Activated CD4-positive, alpha-beta T cell treated with anti-CD3 and anti-CD28 coated beads, Interleukin-2, Interleukin-6, amounts not matched to agents 100 ng/mL and 50 ng/mL, durations not matched to agents 16 hours and 8 hours (primary cell): ENCODE results near the gene KL.

Experiments
- DNase-seq: peaks from one replicate; pipeline ENCODE4 v3.0.0-alpha.2; 2020

The KL gene

DNA sequence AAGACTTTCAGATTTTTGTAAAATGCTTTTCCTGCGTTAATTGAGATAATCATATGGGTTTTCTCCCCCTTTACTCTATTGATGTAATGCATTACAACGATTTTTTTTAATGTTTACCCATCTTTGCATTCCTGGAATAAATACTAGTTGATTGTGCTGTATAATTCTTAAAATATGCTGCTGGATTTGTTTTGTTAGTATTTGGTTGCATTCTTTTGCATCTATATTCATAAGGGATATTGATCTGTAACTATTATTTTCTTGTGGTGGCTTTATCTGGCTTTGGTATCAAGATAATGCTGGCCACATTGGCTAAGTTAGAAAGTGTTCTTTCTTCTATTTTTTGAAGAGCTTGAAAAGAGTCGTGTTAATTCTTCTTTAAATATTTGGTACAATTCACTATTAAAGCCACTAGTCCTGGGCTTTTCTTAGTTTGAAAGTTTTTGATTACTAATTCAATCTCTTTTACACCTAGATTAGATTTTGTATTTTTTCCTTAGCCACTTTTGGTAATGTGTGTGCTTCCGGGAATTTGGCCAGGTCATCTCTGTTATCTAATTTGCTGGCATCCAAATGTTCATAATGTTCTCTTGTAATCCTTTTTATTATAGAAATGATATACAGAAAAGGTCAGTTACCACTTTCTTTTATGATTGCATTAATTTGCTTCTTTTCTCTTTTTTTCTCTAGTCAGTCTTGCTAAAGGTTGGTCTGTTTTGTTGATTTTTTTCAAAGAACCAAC lies 29.8 kb downstream of the KL start:
- no peak for DNase-seq

- DNase-seq = no peak
Observed at GRCh38 chr13:33050161-33050560, 33.9 kb downstream of the KL start.

GRCh38 chr13:33051632-33052031 lies 35.4 kb downstream of the KL start:
- no peak for DNase-seq

- DNase-seq = no peak
Observed at GRCh38 chr13:33052506-33053280, 36.5 kb downstream of the KL start.

GRCh38 chr13:33053397-33054066 lies 37.3 kb downstream of the KL start:
- DNase-seq = no peak

DNA sequence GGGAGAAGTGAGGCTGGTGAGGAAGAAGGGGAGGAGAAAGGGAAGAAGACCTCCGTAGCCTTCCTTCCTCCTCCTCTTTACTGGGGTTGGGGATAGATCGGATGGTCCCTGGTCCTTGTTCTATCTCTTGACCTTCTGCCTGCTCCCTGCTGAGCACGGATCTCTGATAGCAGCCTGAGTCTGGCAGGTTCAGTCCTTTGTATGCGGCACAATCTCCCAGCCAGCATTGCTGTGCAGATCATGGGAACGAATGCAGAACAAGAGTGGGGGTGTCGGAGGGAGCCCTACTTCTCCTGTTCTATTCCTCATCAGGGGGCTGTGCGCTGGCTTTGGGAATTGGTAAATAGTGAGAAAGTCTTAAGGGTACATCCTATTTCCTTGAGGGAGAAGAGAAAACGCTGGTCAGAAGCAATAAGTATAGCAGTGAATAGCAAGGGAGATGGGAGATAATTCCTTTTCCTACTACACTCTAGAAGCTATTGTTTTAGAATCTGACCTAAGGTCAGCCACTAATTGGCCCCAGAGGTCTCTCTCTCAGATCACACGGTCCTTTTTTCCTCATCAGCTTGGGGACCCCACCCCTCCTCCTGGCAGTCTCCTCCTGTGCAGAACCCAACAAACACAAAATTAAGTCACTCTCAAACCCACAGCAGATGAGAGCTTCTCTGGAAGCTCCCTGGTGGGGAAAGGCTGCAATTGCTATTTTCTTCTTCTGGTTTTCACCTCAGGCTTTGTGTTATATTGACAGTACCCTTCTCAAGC lies 41.0 kb downstream of the KL start:
- DNase-seq = peak; percentile 8

DNA sequence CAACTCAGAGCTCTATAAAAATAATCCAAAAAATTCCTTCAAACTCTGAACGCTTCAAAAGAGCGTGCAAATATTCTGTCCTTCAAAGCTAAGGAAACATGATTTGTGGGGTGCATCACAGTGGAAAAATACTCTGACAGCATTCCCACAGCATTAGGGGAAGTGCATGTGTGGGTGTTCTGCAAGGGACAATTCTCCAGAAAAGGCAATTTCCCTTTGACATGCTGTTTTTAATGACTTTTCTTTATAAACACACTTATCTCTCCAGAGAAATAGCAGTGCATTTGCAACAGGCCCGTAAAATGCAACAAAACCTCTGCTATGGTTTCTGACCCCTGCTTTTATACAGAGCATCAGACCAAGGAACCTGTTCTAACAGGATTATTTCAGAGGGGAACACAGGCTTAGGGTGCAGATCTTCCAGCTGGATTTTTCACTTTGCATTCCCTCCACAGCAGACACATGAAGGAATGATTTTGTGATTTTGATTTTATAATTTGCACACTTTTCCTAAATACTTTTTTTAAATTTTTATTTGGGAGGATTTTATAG lies 42.6 kb downstream of the KL start:
- DNase-seq = no peak

DNA sequence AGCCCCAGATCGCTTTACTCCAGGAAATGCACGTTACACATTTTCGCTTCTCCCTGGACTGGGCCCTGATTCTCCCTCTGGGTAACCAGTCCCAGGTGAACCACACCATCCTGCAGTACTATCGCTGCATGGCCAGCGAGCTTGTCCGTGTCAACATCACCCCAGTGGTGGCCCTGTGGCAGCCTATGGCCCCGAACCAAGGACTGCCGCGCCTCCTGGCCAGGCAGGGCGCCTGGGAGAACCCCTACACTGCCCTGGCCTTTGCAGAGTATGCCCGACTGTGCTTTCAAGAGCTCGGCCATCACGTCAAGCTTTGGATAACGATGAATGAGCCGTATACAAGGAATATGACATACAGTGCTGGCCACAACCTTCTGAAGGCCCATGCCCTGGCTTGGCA lies 44.6 kb downstream of the KL start:
- DNase-seq = no peak

- no peak for DNase-seq
Observed at GRCh38 chr13:33066329-33066728, 50.1 kb downstream of the KL start.

GRCh38 chr13:33069365-33069764 lies 53.1 kb downstream of the KL start:
- DNase-seq = peak; percentile 41

- peak; percentile 16 for DNase-seq
Observed at GRCh38 chr13:33070713-33071112, 54.5 kb downstream of the KL start.

GRCh38 chr13:33072282-33072681 lies 56.1 kb downstream of the KL start:
- peak; percentile 22 for DNase-seq

DNA sequence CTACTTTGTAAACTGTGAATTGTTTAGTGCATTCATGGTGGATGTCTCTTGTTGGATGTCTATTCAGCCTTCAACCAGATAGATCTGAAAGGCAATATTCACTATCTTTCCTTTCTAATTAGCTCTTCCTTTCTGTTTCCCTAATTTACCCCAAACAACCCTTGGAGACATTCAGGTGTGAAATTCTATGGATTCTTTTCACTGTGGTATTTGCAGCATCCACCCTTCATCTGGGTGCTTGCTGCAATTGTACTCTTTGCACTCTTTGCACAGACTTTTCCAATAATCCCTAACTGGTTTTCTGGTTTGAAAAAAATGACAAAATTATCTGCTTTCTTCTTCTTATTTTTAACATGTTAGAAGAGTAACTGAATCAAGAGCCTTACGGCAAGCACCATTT lies 56.5 kb downstream of the KL start:
- no peak for DNase-seq

- no peak for DNase-seq
Observed at GRCh38 chr13:33073338-33073737, 57.1 kb downstream of the KL start.

DNA sequence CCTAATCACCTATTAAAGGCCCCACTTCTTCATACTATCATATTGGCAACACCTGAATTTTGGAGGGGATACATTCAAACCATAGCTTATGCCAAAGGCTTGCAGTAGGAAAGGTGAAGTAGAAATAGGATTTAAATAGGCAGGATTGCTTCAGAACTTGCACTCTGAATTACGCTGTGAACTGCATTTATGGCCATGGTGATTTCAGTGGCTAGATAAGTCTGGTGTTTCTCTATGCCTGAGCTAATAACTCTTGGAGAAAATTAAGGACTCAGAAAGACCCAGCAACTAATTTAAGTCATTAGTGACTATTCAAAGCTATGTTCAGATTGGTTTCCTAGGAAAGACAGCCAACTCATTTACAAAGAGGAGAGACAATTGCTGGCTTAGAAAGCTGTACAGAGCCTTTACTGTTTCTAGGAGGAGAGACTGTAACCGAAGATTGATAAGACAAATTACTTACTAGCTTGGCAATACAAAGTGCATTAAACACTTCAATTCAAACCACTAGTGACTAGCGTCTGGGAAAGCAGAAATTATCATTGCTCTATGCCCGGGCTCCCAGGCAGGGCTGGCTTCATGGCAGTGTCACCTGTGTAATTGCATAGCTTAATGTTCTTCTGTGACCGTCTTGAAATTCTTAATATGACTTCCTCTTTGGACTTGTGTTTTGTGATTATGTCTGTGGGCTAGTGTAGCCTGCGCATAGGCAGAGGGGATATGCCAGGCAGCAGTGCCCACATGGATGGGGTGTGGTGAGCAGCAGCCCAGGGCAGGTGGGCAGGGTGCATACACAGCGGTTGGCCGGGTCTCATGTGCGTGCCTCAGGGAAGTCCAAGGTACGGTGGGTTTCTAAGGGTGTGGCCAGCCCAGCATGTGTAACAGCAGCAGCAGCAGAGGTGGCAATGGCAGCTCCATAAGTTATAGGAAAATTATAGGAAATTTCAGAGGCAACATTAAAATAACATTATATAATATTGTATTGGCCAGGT lies 60.1 kb downstream of the KL start:
- DNase-seq = no peak

DNA sequence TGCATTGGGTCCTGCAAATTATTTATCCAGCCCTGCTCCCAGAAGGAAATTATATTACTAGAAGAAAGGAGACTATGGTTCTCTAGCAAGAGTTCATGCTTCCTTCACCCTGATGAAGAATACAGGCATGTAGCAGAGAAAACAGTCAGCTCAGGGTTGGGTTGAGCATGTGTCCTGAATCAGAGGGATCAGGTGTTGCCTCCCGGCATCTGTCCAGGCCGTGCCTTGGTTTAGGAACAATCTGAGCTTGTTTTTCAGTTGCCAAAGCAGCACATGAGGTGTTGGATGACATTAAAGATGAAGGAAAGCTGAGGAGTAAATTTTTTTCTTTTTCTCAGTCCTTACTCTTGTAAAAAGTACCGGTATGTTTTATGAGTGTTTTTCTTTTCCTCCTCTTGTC lies 62.0 kb downstream of the KL start:
- DNase-seq = no peak

- no peak for DNase-seq
Observed at GRCh38 chr13:33079960-33080359, 63.7 kb downstream of the KL start.

GRCh38 chr13:33080972-33081590 lies 64.9 kb downstream of the KL start:
- no peak for DNase-seq

DNA sequence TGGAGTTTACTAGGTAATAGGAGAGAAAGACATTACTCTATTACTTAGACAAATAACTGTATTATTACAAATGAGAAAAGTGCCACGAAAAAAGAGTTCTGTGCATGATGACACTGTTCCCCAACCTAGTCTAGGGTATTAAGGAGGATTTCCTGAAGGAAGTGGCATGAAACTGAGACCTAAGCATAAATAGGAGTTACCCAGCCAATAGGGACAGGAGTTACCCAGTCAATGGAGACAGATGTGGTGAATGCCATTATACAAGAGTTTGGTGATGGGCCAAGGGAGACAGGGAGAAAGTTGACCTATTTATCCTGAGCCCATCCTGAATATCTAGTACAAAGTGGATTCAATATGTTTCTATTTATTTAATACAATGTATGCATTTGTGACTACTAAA lies 65.4 kb downstream of the KL start:
- no peak for DNase-seq

DNA sequence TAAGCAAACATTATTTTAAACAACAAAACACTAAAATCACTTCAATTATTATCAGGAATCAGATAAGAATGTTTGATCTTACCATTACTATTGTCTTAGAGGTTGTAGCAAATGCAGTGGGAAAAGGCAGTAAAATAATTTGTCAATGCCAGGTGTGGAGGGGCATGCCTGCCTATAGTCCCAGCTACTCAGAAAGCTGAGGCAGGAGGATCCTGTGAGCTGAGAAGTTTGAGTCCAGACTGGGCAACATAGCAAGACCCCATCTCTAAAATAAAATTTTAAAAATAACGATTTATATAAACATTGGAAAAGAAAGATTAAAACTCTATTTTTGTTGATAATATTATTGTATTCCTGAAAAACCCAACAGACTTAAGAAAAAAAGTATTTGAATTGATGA lies 66.8 kb downstream of the KL start:
- DNase-seq = no peak

- DNase-seq = no peak
Observed at GRCh38 chr13:33087091-33087490, 70.9 kb downstream of the KL start.
